Suppressor macrophage treated with lipopolysaccharide for 1 hour (primary cell): ENCODE measurements around the gene BAHCC1.
A peak's percentile ranks its signal among the peaks of the same experiment; 100 is the strongest.

Experiments used
- DNase-seq, 3 donors: peaks; one replicate each; pipeline ENCODE4 v3.0.0-alpha.2; 2020 to 2022

BAHCC1 gene

GRCh38 chr17:81367171-81367570 lies 28.1 kb upstream of the BAHCC1 start:
- DNase-seq: no peak

- DNase-seq: no peak
Observed at GRCh38 chr17:81368161-81369022, 26.9 kb upstream of the BAHCC1 start.

- DNase-seq: no peak
Observed at GRCh38 chr17:81370294-81370693, 25.0 kb upstream of the BAHCC1 start.

GRCh38 chr17:81371910-81372760 lies 23.1 kb upstream of the BAHCC1 start:
- DNase-seq: peak; percentile 61 to 81 (median 72)

DNA sequence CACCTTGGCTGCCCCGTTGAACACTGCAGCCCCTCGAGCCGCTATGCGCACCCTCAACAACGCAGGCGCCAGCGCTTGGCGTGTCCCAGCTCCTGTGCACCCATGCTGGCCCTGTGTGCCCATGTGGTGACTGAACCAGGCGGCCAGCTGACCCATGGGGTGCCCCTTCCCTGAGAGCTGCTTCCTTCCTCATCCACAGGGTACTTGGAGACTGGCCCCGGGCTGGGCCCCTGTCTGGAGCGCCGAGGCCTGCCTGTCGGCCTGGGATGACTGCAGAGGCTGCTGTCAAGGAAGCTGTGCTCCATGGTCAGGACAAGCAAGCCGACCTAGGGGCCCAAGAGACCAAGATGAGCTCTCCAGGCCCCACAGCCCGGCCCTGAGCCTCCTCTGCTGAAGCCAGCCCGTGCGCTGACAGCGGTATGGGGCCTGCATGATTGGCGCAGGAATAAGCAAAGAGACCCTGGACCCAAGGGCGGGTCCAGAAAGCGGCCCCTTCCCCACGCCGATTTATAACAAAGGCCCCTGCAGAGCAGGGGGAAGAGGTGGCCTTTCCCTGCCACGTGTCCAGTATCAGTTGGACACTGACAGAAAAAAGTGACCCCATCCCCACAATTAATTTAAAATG lies 21.6 kb upstream of the BAHCC1 start:
- peak; percentile 47 to 68 (median 59) for DNase-seq

GRCh38 chr17:81374890-81375289 lies 20.4 kb upstream of the BAHCC1 start:
- no peak for DNase-seq

DNA sequence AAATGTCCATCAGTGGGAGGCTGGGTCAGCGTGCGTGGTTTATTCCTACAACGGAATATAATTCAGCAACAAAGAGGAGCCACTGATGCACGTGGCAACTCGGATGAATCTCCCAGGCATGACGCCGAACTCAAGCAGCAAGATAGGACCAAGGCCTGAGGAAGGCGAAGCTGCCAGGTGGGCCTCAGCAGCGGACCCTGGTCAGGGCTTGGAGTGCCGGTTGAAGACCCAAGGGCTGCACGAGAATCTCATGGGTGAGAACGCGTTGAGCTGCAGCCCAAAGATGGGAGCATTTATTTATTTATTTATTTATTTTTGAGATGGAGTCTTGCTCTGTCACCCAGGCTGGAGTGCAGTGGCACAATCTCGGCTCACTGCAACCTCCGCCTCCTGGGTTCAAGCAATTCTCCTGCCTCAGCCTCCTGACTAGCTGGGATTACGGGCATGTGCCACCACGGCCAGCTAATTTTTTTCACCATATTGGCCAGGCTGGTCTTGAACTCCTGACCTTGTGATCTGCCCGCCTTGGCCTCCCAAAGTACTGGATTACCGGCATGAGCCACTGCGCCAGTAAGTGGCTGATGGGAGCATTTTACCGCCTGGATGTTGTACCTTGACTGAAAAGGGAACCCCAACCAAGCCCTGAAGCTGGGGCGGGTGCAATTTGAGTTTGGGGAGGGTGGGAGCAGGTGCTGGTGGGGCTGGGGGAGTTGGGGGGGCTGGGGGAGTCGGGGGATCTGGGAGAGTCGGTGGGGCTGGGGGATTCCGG lies 18.1 kb upstream of the BAHCC1 start:
- no peak for DNase-seq

- no peak for DNase-seq
Observed at GRCh38 chr17:81378941-81379511, 16.2 kb upstream of the BAHCC1 start.

DNA sequence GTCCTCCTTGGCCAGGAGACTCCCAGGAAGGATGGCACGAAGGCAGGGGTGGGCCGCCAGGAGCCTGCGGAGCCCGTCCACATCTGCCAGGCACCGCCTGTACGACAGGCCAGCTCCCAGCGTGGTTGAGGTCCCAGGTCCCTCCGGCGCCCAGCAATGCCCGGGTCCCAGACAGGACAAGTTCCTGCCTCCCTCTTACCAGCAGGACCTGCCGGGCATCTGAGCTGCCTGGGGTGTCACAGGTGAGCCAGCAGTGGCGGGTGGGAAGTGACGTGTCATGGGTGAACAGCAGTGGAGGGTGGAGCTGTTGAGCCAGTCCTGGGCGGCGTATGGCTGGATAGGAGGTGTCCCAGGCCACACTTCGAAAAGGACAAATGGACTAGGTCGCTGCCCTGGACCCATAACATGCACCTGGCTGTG lies 15.7 kb upstream of the BAHCC1 start:
- no peak for DNase-seq

- no peak for DNase-seq
Observed at GRCh38 chr17:81380131-81380530, 15.1 kb upstream of the BAHCC1 start.

GRCh38 chr17:81380666-81381518 lies 14.4 kb upstream of the BAHCC1 start:
- DNase-seq: no peak

GRCh38 chr17:81381632-81382577 lies 13.4 kb upstream of the BAHCC1 start:
- no peak for DNase-seq

GRCh38 chr17:81382851-81383250 lies 12.4 kb upstream of the BAHCC1 start:
- DNase-seq: no peak

DNA sequence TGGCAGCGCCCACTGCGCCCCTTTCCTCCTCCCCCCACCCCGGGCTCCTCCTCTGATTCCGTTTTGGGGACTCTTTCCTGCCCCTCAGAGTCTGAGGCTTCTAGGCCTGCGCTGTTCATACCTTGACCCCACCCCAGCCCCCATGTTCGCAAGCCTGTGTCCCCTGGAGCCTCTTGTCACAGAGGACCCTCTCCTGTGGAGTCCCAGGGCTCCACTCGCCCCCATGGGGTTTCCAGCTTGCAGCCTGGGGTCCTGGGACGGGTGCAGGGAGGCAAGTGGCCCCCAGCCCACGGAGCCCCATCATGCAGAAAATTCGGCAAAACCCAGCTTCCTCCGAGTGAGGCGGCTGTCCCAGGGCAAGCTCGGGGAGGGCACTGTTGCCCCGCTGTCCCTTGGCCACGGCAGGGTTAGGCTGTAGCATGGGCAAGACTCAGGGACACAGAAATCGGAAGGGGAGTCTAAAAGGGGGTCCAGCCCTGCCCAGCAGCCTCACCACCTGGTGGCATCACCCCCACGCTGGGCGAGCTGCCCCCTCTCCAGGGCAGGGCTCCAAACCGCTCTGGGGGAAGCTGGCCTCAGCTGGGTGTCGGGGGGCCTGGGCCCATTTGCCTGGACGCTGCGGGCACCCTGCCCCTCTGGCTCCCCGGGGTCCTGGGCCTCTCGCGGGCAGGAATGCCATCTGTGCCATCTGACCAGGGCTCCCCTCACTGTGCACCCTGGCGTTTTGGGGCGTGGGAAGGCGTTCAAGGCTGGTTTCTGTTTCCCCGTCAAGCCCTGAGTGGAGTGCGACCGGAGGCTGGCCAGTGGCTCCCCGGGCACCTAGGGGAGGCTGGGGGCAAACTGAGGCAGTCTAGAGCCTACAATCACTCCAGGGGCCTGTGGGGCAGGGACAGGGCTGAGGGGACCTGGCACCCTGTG lies 11.5 kb upstream of the BAHCC1 start:
- DNase-seq: no peak

DNA sequence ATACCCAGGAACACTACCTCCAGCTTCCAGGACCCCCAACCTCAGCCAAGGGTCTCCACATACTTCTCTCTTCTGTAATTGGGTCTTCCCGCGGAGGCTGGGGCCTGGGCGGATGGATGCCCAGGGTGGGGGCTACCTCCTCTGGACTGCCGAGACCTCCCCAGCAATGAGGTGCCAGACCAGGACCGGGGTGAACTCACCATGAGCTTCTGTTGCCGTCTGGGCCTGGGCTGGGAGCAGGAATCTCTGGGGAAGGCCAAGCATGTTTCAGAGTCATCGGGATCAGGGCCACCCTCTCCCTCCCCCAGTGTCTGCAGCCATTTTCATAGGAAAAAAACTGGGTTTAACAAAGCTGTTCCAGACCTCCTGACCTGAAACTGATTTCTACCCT lies 10.3 kb upstream of the BAHCC1 start:
- no peak for DNase-seq

DNA sequence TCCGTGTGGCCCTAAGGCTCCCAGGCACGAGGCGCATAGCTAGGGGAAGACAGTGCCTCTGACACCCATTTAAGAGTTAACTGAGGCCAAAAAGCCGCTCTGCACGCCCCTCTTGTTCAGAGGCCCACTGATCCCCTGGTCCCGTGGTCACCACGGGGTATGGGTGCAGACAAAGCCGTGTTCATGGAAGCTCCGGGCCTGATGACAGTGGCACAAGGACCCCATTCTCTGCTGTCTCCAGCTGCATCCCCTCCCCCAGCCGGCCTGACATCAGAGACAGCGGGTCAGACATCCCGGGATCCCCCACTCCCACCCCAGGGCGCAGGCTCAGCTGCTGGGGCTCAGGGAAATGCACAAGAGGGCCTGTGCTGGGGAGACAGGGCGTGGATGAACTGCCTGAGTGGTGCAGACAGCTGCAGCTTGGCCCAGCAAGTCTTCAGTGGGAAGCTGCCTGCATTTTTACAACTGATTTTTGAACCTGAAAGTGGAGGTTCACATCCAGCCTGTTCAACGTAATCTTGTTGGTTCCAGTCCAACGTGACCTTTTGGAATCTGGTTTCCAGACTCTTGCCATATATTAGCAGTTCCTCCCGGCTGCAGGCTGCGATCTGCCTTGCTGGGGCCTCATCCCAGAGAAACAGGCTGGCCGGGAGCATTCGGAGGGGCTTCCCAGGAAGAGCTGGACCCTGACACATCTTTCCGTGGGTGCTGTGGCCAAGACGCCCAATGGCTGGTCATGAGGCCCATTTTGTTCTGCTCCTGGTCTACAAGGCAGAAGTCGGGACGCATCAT lies 9.7 kb upstream of the BAHCC1 start:
- DNase-seq: no peak

GRCh38 chr17:81386141-81386645 lies 9.1 kb upstream of the BAHCC1 start:
- no peak for DNase-seq

- DNase-seq: peak; percentile 27 to 70 (median 44)
Observed at GRCh38 chr17:81386646-81387099, 8.6 kb upstream of the BAHCC1 start.
